Measurements from ENCODE around the gene GGT6. TPM values are rescaled to one million over a fixed set of nuclear protein-coding genes. Genes with fewer than 3 reads are reported as not detected.

The GGT6 gene
- total RNA-seq, 2 experiments from 2014 or later: not detected

GRCh38 chr17:4537451-4538235 is 22.7 kb downstream of the GGT6 start:
- intact Hi-C loops (cut with DNase I, micrococcal nuclease): no loop called here
- Histone ChIP-seq H3K27ac (ENCODE audit: low read depth in 1 of 2, low read length in 2 of 2) (no peak overlapping the region), H3K36me3 (ENCODE audit: insufficient read depth, low read length) (peaks cover 37% of the 10 kb centered on the region), H3K4me1 (ENCODE audit: insufficient read depth, low read length) (peaks cover 7% of the 10 kb centered on the region), H3K27me3 (ENCODE audit: control insufficient read depth in 1 of 2, insufficient read depth in 2 of 2, low read length in 2 of 2) (no peaks in the 10 kb centered on the region), H3K9me3 (ENCODE audit: control insufficient read depth in 1 of 2, insufficient read depth in 1 of 2, low read length in 2 of 2) (peaks cover 0 to 4% of the 10 kb centered on the region in 2 experiments), H3K4me3 (ENCODE audit: low read length) (no peak overlapping the region)
- ChIA-PET POLR2A (interaction anchor here (0.8 kb wide), 1 partner anchor 18 kb away, joined by 3 read pairs; the partner anchor contains the start of gene MYBBP1A), CTCF (no interaction called here)
- TF ChIP-seq, protein P1, sequence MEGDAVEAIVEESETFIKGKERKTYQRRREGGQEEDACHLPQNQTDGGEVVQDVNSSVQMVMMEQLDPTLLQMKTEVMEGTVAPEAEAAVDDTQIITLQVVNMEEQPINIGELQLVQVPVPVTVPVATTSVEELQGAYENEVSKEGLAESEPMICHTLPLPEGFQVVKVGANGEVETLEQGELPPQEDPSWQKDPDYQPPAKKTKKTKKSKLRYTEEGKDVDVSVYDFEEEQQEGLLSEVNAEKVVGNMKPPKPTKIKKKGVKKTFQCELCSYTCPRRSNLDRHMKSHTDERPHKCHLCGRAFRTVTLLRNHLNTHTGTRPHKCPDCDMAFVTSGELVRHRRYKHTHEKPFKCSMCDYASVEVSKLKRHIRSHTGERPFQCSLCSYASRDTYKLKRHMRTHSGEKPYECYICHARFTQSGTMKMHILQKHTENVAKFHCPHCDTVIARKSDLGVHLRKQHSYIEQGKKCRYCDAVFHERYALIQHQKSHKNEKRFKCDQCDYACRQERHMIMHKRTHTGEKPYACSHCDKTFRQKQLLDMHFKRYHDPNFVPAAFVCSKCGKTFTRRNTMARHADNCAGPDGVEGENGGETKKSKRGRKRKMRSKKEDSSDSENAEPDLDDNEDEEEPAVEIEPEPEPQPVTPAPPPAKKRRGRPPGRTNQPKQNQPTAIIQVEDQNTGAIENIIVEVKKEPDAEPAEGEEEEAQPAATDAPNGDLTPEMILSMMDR (IDR thresholded peaks at IDR 0.05): no peak
- Mint-ChIP-seq H3K27me3 (no peaks in the 10 kb centered on the region), H3K4me1 (ENCODE audit: low read depth) (peaks cover 5% of the 10 kb centered on the region), H3K4me3 (no peak overlapping the region), H3K27ac (no peak overlapping the region), H3K36me3 (ENCODE audit: low read depth) (peaks cover 32% of the 10 kb centered on the region), H3K9me3 (no peaks in the 10 kb centered on the region)
- no peak for ATAC-seq (ENCODE audit: poor library complexity)
- DNase-seq: no peak

DNA sequence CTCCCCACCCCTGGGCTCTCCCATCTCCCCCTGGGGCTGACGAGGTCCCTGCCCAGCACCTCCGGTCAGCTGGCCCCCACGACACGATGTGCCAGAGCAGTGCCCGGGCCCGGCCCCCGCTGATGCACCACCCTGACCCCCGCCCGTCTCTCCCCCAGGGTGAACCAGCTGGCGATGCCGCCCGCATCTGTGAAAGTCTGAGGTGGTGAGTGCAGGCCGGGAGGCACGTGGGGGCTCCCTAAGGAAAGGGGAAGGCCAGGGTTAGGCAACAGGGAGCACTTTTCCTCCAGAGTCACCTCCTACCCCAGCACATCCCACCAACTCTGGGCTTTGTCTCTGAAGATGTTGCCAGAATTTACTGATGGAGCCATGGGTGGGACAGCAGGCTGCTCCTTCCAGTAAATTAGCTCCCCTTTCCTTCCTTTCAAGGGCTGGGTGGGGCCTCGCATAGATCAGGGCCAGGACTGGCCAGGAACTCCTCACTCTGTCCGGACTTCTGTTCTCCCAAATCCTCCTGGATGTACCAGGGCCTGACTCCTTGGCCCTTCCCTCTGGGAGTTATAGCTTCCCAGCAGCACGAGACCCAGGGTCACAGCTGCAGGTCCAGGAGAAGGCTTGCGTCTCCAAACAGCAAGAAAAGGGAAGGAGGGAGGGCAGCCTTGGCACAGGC is 23.5 kb downstream of the GGT6 start:
- peaks cover 30% of the 10 kb centered on the region for H3K36me3 ChIP-seq (ENCODE audit: insufficient read depth, low read length)
- Mint-ChIP-seq H3K9me3 (no peaks in the 10 kb centered on the region), H3K36me3 (ENCODE audit: low read depth) (peaks cover 25% of the 10 kb centered on the region), H3K4me1 (ENCODE audit: low read depth) (peaks cover 5% of the 10 kb centered on the region), H3K4me3 (no peak overlapping the region), H3K27me3 (peaks cover 4% of the 10 kb centered on the region), H3K27ac (no peak overlapping the region)
- TF ChIP-seq, protein P1 (IDR thresholded peaks at IDR 0.05): no peak
- ChIA-PET CTCF (no interaction called here), POLR2A (interaction anchor here (0.8 kb wide), 1 partner anchor 18 kb away, joined by 3 read pairs; the partner anchor contains the start of gene MYBBP1A)
- peaks cover 7% of the 10 kb centered on the region for H3K4me1 ChIP-seq (ENCODE audit: insufficient read depth, low read length)
- H3K27ac ChIP-seq (ENCODE audit: low read depth in 1 of 2, low read length in 2 of 2): no peak overlapping the region
- intact Hi-C loops (cut with DNase I, micrococcal nuclease): no loop called here
- H3K9me3 ChIP-seq (ENCODE audit: control insufficient read depth in 1 of 2, insufficient read depth in 1 of 2, low read length in 2 of 2): no peaks in the 10 kb centered on the region
- no peaks in the 10 kb centered on the region for H3K27me3 ChIP-seq (ENCODE audit: control insufficient read depth in 1 of 2, insufficient read depth in 2 of 2, low read length in 2 of 2)
- ATAC-seq (ENCODE audit: poor library complexity): no peak
- no peak overlapping the region for H3K4me3 ChIP-seq (ENCODE audit: low read length)
- DNase-seq: no peak

DNA sequence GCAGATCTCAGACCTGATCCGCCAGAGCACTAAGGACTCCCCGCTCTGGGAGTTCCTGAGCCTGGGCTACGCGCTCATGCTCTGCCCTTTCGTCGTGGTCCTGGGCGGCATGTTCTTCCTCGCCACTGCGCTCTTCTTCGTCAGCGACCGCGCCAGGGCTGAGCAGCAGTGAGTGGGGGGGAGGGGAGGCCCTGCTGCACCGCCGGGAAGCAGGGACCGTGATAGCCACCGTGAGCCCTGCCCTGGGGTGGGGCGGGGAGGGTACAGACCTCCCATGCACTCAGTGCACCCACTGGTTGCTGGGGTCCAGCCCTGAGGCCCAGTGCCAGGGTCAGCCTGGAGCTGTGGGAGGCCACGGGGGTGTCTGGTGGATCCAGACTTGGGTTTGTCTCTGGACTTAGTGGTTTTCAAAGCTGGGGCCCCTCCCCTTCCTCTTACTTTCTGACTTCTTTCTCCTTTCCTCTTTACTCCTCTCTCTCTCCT is 24.1 kb downstream of the GGT6 start:
- Mint-ChIP-seq H3K27me3 (peaks cover 6% of the 10 kb centered on the region), H3K36me3 (ENCODE audit: low read depth) (peaks cover 22% of the 10 kb centered on the region), H3K4me3 (no peak overlapping the region), H3K9me3 (no peaks in the 10 kb centered on the region), H3K4me1 (ENCODE audit: low read depth) (peaks cover 5% of the 10 kb centered on the region), H3K27ac (no peak overlapping the region)
- Histone ChIP-seq H3K9me3 (ENCODE audit: control insufficient read depth in 1 of 2, insufficient read depth in 1 of 2, low read length in 2 of 2) (no peaks in the 10 kb centered on the region), H3K4me1 (ENCODE audit: insufficient read depth, low read length) (peaks cover 7% of the 10 kb centered on the region), H3K27ac (ENCODE audit: low read depth in 1 of 2, low read length in 2 of 2) (no peak overlapping the region), H3K4me3 (ENCODE audit: low read length) (no peak overlapping the region), H3K27me3 (ENCODE audit: control insufficient read depth in 1 of 2, insufficient read depth in 2 of 2, low read length in 2 of 2) (no peaks in the 10 kb centered on the region), H3K36me3 (ENCODE audit: insufficient read depth, low read length) (peaks cover 24% of the 10 kb centered on the region)
- ChIA-PET CTCF (no interaction called here), POLR2A (no interaction called here)
- TF ChIP-seq, protein P1 (IDR thresholded peaks at IDR 0.05): no peak
- intact Hi-C loops (cut with DNase I, micrococcal nuclease): no loop called here
- ATAC-seq (ENCODE audit: poor library complexity) (no peak), DNase-seq (no peak)

Data from CD4-positive, alpha-beta T cell (primary cell).